HG03565 (cell line): Measurements from ENCODE around the gene POLG2.
"Not testable (repeated sequence)": the region's sequence is repeated elsewhere in the genome, so short reads cannot be mapped to it uniquely, and the experiment has no call there.

Source experiments
- ATAC-seq: cut with Tn5 transposase; IDR thresholded peaks from one replicate; pipeline ENCODE4 v1.9.1; 2021; ENCODE audit warnings: mild to moderate bottlenecking, moderate library complexity; ENCODE audit not compliant: unreplicated experiment

POLG2 gene

GRCh38 chr17:64443086-64443760, 53.6 kb downstream of the POLG2 start:
- no peak for ATAC-seq

- no peak for ATAC-seq
These were observed 54.3 kb downstream of the POLG2 start for GRCh38 chr17:64442541-64442971.

DNA sequence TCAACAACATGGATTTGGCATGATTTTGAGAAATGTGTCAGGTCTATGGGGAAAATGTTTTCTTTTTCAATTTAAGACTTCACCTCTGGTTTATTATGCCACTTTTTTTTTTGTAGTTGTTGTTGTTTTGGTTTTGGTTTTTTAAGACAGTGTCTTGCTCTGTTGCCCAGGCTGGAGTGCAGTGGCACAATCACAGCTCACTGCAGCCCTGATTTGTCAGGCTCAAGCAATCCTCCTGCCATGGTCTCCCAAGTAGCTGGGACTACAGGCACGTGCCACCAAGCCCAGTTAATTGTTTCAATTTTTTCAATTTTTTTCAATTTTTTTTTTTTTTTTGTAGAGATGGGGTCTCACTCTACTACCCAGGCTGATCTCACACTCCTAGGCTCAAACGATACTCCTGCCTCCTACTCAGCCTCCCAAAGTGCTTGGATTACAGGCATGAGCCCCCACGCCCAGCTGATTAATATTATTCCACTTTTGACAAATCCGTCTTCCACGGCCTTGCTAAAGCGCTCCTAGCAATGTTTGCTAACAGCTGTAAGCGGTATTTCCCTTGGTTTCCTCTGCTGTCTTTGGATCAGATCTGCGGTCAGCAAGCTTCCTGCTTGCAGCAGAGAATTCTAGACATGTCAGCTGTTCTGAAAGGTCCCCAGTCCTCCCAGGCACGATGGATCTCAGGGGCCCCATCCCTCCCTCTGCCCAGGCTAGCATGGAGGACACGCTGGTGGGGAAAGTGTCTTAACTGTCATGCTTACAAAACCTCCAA, 54.9 kb downstream of the POLG2 start:
- no peak for ATAC-seq

DNA sequence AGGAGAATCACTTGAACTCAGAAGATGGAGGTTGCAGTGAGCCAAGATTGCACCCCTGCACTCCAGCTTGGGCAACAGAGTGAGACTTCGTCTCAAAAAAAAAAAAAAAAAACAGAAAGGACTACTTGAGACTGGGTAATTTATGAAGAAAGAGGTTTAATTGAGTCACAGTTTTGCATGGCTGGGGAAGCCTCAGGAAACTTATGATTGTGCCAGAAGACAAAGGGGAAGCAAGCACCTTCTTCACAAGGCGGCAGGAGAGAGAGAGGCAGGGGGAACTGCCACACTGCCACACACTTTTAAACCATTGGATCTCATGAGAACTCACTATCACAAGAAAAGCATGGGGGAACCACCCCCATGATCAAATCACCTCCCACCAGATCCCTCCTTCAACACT, 56.9 kb downstream of the POLG2 start:
- no peak for ATAC-seq

GRCh38 chr17:64439521-64439920, 57.3 kb downstream of the POLG2 start:
- ATAC-seq, result not testable (repeated sequence)

GRCh38 chr17:64437944-64438525, 58.8 kb downstream of the POLG2 start:
- no peak for ATAC-seq

DNA sequence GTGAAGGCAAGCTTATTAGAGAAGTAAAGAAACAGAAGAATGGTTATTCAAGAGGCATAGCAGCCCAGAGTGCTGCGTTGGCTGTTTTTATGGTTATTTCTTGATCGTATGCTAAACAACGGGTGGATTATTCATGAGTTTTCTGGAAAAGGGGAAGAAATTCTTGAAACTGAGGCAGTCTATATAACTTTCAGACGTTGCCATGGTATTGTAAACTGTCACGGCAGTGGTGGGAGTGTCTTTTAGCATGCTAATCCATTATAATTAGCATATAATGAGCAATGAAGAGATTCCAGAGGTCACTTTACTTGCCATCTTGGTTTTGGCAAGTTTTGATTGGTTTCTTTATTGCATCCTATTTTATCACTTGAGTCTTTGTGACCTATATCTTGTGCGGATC, 65.3 kb downstream of the POLG2 start:
- ATAC-seq, result no peak

DNA sequence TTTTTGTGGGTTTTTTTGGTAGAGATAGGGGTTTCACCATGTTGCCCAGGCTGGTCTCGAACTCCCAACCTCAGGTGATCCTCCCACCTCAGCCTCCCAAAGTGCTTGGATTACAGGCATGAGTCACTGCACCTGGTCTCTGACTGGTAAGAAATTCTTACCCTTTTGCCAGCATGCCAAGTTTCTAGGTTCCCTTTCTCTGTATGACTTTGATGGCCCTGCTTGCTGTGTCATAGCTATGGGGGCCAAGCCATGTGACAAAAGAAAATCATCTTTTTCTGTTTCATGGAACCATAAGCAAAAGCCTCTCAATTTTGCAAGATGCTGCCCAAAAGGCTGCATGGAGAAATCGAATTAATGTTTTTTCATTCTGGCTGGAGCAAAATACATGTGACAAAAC, 66.8 kb downstream of the POLG2 start:
- not testable (repeated sequence) for ATAC-seq

DNA sequence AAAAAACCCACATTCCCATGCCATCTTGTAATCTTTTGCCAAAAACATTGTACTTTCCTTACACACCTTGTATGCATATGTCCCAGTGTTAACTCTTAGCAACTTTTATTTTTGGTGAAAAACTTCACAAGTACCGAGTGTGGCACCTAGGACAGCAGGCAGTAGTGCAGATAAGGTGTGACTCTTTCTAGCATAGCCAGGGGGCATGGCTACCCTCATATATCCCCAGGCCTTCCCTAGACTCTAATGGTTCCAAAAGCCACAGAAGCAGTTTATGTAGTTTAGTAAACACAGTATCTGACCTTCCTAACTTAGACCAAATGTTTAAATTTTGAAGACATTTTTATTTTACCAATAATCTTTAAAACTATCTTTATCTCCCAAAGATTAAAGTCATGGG, 68.4 kb downstream of the POLG2 start:
- ATAC-seq, result no peak
